Pancreas (tissue), 10 donors: ENCODE results near the gene RBM38. TPM values are rescaled to one million over a fixed set of nuclear protein-coding genes. Genes with fewer than 3 reads are reported as not detected.

Experiments used
- ATAC-seq, 4 donors: fragments of 200-7000 bp; cut with Tn5 transposase; one replicate each; pipeline versions ENCODE4 v1.8.0 to v1.9.1; 2020; ENCODE audit warnings: mild to moderate bottlenecking in 4 of 4, moderate library complexity in 4 of 4
- DNase-seq, 6 donors: peaks; one replicate each; pipeline ENCODE4 v3.0.0-alpha.2; 2020
- FAIRE-seq: peaks from 2 replicates; lab custom pipeline; 2012; peaks lifted over from hg19 to GRCh38; lab: Jason Lieb, UNC
- H3K27ac ChIP-seq, 4 donors: fragments of 200-600 bp; sonication (generic); 1 replicate in 3 of 4; 2 replicates in 1 of 4; pipeline versions ENCODE4 v1.5.0 to v1.8.0; 2020
- H3K27me3 ChIP-seq, 4 donors: fragments of 200-600 bp; one replicate each; pipeline ENCODE4 v1.8.0; 2021
- H3K36me3 ChIP-seq, 3 donors: fragments of 200-600 bp; sonication (generic) in 1 of 3; one replicate each; pipeline versions ENCODE4 v1.5.0 to v1.8.0; 2020 to 2021
- H3K4me1 ChIP-seq, 3 donors: fragments of 200-600 bp; one replicate each; pipeline ENCODE4 v1.8.0; 2021
- H3K4me3 ChIP-seq, 4 donors: fragments of 200-600 bp; sonication (generic) in 2 of 4; one replicate each; pipeline versions ENCODE4 v1.5.0 to v1.8.0; 2020 to 2021
- H3K9me3 ChIP-seq, 4 donors: fragments of 200-600 bp; one replicate each; pipeline ENCODE4 v1.8.0; 2021
- WGBS, 2 donors: extraction: QIAGEN DNeasy Blood & Tissue Kit; methylation state at CpG; one replicate each; pipeline ENCODE4 v1.1.7; 2013; 5-methylcytosine and 5-hydroxymethylcytosine counted together
- intact Hi-C, 3 donors: fragments of 100-400 bp; cut with DNase I; formaldehyde crosslinking; loops; one replicate each; pipeline versions ENCODE4 v1.11.1 to v1.14.2; 2022
- polyA plus RNA-seq, 2 donors: library from polyadenylated mRNA; stranded (reverse); fragments of 200-250 nt; gene quantifications; one replicate each; pipeline ENCODE4 v1.2.3, GENCODE V29; 2013
- total RNA-seq, 6 donors: library from RNA; stranded (reverse); fragmentation: NEBNext Ultra II Directional in 4 of 6; extraction: Animal tissue kit (Norgen Biotek cat#: 25700) in 4 of 6; gene quantifications; one replicate each; pipeline versions ENCODE4 v1.2.1 to v1.2.4, GENCODE V29; 2021 to 2023
- TF ChIP-seq, protein P1 (sequence below), 4 donors: fragments of 200-600 bp; sonication (generic) in 3 of 4; IDR thresholded peaks; one replicate each; pipeline versions ENCODE4 v1.5.0 to v1.8.0; 2021; ENCODE audit warnings: antibody characterized with exemption in 4 of 4
- donor health status: healthy with polysubstance abuse.
- donor health status: DM: no; HTN: no; CAD: no; lungs with moderate emphysema.
- donor health status: DM: no; HTN: no; CAD: no.
- donor health status: control.
- donor health status: control.
- donor health status: Bipolar disorder and iron deficiency.
- donor health status: DM: yes; HTN: yes; CAD: no.
- donor health status: DM: no; HTN: no; CAD: no.
- donor health status: DM: no; HTN: no; CAD: no.
- donor health status: DM: yes; HTN: yes; CAD: no.

RBM38 gene
- total and polyA plus RNA-seq, 8 donors = 3.9 to 13.1 (median 6.2) TPM

DNA sequence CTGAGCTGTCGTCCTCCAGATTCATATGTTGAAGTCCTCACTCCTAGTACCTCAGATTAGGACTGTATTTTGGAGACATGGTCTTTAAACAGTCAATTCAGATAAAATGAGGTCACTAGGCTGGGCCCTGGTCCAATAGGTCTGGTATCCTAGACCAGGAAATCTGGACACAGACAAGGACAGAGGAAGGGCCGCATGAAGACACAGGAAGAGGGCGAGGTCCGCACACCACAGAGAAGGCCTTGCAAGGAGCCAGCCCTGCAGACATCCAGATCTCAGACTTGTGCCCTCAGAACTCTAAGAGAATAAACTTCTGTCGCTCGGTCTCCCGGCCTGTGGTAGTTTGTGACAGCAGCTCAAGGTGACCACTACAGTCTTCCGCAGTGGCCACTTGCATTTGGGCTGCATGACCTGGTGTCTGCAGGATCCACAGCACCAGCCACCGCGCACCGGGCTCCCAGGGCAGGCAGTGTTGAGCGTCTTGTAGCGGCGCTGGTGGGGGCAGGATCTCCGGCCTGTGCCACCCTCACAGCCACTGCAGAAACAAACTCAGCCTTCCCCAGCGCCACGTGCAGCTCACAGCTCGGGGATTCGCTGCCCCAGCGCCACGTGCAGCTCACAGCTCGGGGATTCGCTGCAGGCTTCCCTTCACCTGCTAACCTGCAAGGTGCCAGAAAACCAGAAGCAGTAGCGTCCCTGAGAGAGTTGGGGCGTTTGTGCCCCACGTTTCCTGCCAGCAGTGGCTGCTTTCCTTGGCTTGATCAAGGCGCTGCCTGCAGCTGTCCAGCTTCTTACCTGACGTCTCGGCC lies 6.0 kb upstream of the RBM38 start:
- 86 to 87% methylated on average over 29 of the region's 29 CpGs for WGBS, 2 donors
- Histone ChIP-seq H3K4me3 (no peak overlapping the region), H3K27ac (no peak overlapping the region), H3K27me3 (no peaks in the 10 kb centered on the region), H3K4me1 (no peaks in the 10 kb centered on the region), H3K36me3 (no peaks in the 10 kb centered on the region), H3K9me3 (no peaks in the 10 kb centered on the region)
- peak in 1 of 6 donors; percentile 9 for DNase-seq
- intact Hi-C loops = loop anchor here in 2 of 3 donors (5.0 kb wide), 1 partner anchor 107 kb away; no protein-coding TSS in a partner anchor
- no peak for FAIRE-seq
- TF ChIP-seq, protein P1, sequence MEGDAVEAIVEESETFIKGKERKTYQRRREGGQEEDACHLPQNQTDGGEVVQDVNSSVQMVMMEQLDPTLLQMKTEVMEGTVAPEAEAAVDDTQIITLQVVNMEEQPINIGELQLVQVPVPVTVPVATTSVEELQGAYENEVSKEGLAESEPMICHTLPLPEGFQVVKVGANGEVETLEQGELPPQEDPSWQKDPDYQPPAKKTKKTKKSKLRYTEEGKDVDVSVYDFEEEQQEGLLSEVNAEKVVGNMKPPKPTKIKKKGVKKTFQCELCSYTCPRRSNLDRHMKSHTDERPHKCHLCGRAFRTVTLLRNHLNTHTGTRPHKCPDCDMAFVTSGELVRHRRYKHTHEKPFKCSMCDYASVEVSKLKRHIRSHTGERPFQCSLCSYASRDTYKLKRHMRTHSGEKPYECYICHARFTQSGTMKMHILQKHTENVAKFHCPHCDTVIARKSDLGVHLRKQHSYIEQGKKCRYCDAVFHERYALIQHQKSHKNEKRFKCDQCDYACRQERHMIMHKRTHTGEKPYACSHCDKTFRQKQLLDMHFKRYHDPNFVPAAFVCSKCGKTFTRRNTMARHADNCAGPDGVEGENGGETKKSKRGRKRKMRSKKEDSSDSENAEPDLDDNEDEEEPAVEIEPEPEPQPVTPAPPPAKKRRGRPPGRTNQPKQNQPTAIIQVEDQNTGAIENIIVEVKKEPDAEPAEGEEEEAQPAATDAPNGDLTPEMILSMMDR (IDR thresholded peaks at IDR 0.05) = no peak
- ATAC-seq = no peak

DNA sequence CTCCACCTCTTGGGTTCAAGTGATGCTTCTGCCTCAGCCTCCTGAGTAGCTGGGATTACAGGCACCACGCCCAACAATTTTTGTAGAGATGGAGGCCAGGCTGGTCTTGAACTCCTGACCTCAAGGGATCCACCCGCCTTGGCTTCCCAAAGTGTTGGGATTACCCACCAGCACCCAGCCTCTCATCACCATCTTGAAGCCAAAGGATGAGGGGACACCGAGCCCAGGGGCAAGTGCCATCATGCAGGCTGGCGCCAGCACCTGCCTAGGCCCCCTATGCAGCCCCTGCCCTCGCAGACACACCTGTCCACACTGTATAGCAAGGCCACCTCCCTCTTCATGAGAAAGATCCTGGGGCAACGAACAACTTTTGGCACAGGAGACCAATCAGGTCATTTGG lies 5.3 kb upstream of the RBM38 start:
- H3K27me3 ChIP-seq = no peaks in the 10 kb centered on the region
- intact Hi-C loops = no loop called here
- ATAC-seq (no peak), FAIRE-seq (no peak), DNase-seq (peak in 1 of 6 donors; percentile 7)
- no peaks in the 10 kb centered on the region for H3K4me1 ChIP-seq
- no peaks in the 10 kb centered on the region for H3K9me3 ChIP-seq
- 90 to 97% methylated on average over 6 of the region's 6 CpGs for WGBS, 2 donors
- TF ChIP-seq, protein P1 (IDR thresholded peaks at IDR 0.05) = no peak
- no peaks in the 10 kb centered on the region for H3K36me3 ChIP-seq
- no peak overlapping the region for H3K27ac ChIP-seq
- no peak overlapping the region for H3K4me3 ChIP-seq

DNA sequence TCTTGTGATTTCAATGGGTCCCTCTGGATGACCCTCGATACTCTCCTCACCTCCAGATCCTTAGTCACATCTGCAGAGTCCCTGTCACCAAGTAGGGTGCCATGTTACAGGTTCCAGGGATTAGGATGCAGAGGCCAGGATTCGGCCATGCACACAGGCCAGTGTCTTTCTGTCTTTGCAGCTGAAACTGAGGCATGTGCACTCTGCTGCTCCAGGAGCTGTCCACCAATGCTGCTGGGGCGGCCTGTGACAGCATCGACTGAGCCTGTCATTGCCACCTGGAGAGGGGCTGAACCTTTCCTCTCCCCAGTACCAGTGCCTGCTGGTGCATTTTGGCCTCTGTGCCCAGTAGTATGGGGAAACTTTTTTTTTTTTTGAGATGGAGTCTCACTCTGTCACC lies 4.4 kb upstream of the RBM38 start:
- FAIRE-seq = no peak
- H3K4me1 ChIP-seq = no peaks in the 10 kb centered on the region
- no peak overlapping the region for H3K4me3 ChIP-seq
- H3K36me3 ChIP-seq = no peaks in the 10 kb centered on the region
- H3K27ac ChIP-seq = no peak overlapping the region
- no peaks in the 10 kb centered on the region for H3K9me3 ChIP-seq
- H3K27me3 ChIP-seq = no peaks in the 10 kb centered on the region
- ATAC-seq = no peak
- intact Hi-C loops = no loop called here
- TF ChIP-seq, protein P1 (IDR thresholded peaks at IDR 0.05) = no peak
- WGBS, 2 donors = 89% methylated on average over 4 of the region's 4 CpGs
- no peak for DNase-seq

DNA sequence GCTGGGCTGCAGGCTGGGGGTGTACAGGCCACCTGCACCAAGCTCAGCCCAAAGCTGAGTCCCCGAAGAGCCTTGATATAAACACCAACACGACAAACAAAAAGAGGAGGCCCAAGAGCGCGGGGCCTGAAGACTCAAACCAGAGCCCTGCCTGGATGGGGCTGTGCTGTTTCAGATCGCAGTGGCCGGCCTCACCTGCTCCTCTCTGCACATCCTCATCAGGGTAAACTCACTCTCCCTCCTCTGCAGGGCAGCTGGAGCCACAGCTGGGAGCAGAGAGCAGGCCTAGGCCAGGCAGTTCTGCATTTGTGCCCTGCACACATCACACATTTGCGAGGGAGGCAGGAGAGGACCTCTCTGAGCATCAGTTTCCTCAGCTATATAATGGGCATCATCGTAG lies 3.7 kb upstream of the RBM38 start:
- intact Hi-C loops = no loop called here
- H3K36me3 ChIP-seq = no peaks in the 10 kb centered on the region
- FAIRE-seq (no peak), ATAC-seq (no peak), DNase-seq (no peak)
- no peaks in the 10 kb centered on the region for H3K9me3 ChIP-seq
- no peak overlapping the region for H3K27ac ChIP-seq
- H3K4me3 ChIP-seq = no peak overlapping the region
- H3K4me1 ChIP-seq = peaks cover 0 to 3% (median 0%) of the 10 kb centered on the region in 3 donors
- TF ChIP-seq, protein P1 (IDR thresholded peaks at IDR 0.05) = no peak
- WGBS, 2 donors = 92 to 93% methylated on average over 8 of the region's 8 CpGs
- no peaks in the 10 kb centered on the region for H3K27me3 ChIP-seq

GRCh38 chr20:57387945-57388371 lies 3.2 kb upstream of the RBM38 start:
- no peaks in the 10 kb centered on the region for H3K27me3 ChIP-seq
- H3K4me1 ChIP-seq = peaks cover 0 to 7% (median 0%) of the 10 kb centered on the region in 3 donors
- 83 to 91% methylated on average over 7 of the region's 7 CpGs for WGBS, 2 donors
- no peaks in the 10 kb centered on the region for H3K36me3 ChIP-seq
- H3K4me3 ChIP-seq = no peak overlapping the region
- no peak overlapping the region for H3K27ac ChIP-seq
- intact Hi-C loops = no loop called here
- no peak for ATAC-seq
- no peak for DNase-seq
- H3K9me3 ChIP-seq = no peaks in the 10 kb centered on the region
- no peak for FAIRE-seq
- TF ChIP-seq, protein P1 (IDR thresholded peaks at IDR 0.05) = no peak
